ENCODE measurements around the gene IP6K1. TPM values are rescaled to one million over a fixed set of nuclear protein-coding genes. Genes with fewer than 3 reads are reported as not detected.

IP6K1 gene
- total RNA-seq, 1 donor from 2014 or later: 39.5 TPM

GRCh38 chr3:49712166-49712565, 74.2 kb downstream of the IP6K1 start:
- no peaks in the 10 kb centered on the region for H3K4me1 ChIP-seq
- no peak overlapping the region for H3K27ac ChIP-seq
- intact Hi-C loops (cut with DNase I): no loop called here
- H3K36me3 ChIP-seq: peaks cover 21% of the 10 kb centered on the region
- H3K4me3 ChIP-seq: no peak overlapping the region
- no peaks in the 10 kb centered on the region for H3K9me3 ChIP-seq
- ATAC-seq (no peak), DNase-seq (no peak)
- TF ChIP-seq, protein P1, sequence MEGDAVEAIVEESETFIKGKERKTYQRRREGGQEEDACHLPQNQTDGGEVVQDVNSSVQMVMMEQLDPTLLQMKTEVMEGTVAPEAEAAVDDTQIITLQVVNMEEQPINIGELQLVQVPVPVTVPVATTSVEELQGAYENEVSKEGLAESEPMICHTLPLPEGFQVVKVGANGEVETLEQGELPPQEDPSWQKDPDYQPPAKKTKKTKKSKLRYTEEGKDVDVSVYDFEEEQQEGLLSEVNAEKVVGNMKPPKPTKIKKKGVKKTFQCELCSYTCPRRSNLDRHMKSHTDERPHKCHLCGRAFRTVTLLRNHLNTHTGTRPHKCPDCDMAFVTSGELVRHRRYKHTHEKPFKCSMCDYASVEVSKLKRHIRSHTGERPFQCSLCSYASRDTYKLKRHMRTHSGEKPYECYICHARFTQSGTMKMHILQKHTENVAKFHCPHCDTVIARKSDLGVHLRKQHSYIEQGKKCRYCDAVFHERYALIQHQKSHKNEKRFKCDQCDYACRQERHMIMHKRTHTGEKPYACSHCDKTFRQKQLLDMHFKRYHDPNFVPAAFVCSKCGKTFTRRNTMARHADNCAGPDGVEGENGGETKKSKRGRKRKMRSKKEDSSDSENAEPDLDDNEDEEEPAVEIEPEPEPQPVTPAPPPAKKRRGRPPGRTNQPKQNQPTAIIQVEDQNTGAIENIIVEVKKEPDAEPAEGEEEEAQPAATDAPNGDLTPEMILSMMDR (IDR thresholded peaks at IDR 0.05): no peak
- no peaks in the 10 kb centered on the region for H3K27me3 ChIP-seq

- intact Hi-C loops (cut with DNase I): no loop called here
- TF ChIP-seq, protein P1 (IDR thresholded peaks at IDR 0.05): no peak
- Histone ChIP-seq H3K4me1 (no peaks in the 10 kb centered on the region), H3K27ac (no peak overlapping the region), H3K36me3 (peaks cover 21% of the 10 kb centered on the region), H3K27me3 (no peaks in the 10 kb centered on the region), H3K9me3 (no peaks in the 10 kb centered on the region), H3K4me3 (no peak overlapping the region)
- DNase-seq: no peak
- ATAC-seq: no peak
Observed at GRCh38 chr3:49711489-49711888, 74.9 kb downstream of the IP6K1 start.

GRCh38 chr3:49709852-49710251, 76.5 kb downstream of the IP6K1 start:
- TF ChIP-seq, protein P1 (IDR thresholded peaks at IDR 0.05): no peak
- H3K4me1 ChIP-seq: no peaks in the 10 kb centered on the region
- no peak overlapping the region for H3K4me3 ChIP-seq
- intact Hi-C loops (cut with DNase I): no loop called here
- ATAC-seq (no peak), DNase-seq (no peak)
- H3K27ac ChIP-seq: no peak overlapping the region
- H3K36me3 ChIP-seq: peaks cover 28% of the 10 kb centered on the region
- no peaks in the 10 kb centered on the region for H3K9me3 ChIP-seq
- no peaks in the 10 kb centered on the region for H3K27me3 ChIP-seq

DNA sequence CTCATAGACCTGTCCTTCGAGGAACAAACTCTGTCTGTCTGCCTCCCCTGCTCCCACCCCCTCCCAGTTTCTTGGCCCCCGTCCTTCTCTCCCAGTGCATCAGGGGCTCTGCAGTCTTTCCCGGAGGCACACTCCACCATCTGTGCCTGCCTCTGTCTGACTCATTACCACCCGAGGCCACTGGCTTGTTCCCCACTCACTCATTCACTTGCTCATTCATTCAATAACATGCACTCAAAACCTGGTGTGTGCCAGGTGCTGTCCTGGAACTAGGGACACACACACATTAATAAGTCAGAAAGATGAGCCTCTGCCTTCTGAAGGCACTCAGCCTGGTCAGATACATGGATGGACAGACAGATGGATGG, 79.2 kb downstream of the IP6K1 start:
- H3K4me3 ChIP-seq: no peak overlapping the region
- H3K9me3 ChIP-seq: no peaks in the 10 kb centered on the region
- ATAC-seq (no peak), DNase-seq (no peak)
- H3K4me1 ChIP-seq: no peaks in the 10 kb centered on the region
- TF ChIP-seq, protein P1 (IDR thresholded peaks at IDR 0.05): no peak
- H3K36me3 ChIP-seq: peaks cover 31% of the 10 kb centered on the region
- H3K27ac ChIP-seq: no peak overlapping the region
- intact Hi-C loops (cut with DNase I): no loop called here
- H3K27me3 ChIP-seq: no peaks in the 10 kb centered on the region

GRCh38 chr3:49706456-49707112, 79.8 kb downstream of the IP6K1 start:
- Histone ChIP-seq H3K9me3 (no peaks in the 10 kb centered on the region), H3K4me3 (no peak overlapping the region), H3K27ac (no peak overlapping the region), H3K36me3 (peaks cover 33% of the 10 kb centered on the region), H3K4me1 (no peaks in the 10 kb centered on the region), H3K27me3 (no peaks in the 10 kb centered on the region)
- ATAC-seq (no peak), DNase-seq (no peak)
- TF ChIP-seq, protein P1 (IDR thresholded peaks at IDR 0.05): no peak
- intact Hi-C loops (cut with DNase I): no loop called here

Data from upper lobe of right lung (tissue), 1 donor.